ENCODE data around the gene PPP1R27.

PPP1R27 gene

GRCh38 chr17:81834831-81835267, at the start of gene PPP1R27:
PPP1R27 (minus strand) TSS chr17:81835050; CDS start chr17:81834953, 97 bp downstream.
- DNase-seq, result no peak

- DNase-seq, result no peak
Observed at GRCh38 chr17:81884520-81884919, 49.7 kb upstream of the PPP1R27 start.

GRCh38 chr17:81879121-81879520, 44.3 kb upstream of the PPP1R27 start:
- no peak for DNase-seq

- no peak for DNase-seq
Observed at GRCh38 chr17:81878294-81878693, 43.4 kb upstream of the PPP1R27 start.

- no peak for DNase-seq
Observed at GRCh38 chr17:81877569-81877968, 42.7 kb upstream of the PPP1R27 start.

GRCh38 chr17:81871387-81872230, 36.8 kb upstream of the PPP1R27 start:
- peak; percentile 95 for DNase-seq

GRCh38 chr17:81870981-81871386, 36.1 kb upstream of the PPP1R27 start, which contains the start of gene ARHGDIA:
ARHGDIA (minus strand) TSS chr17:81871337; CDS start chr17:81869930, 1,407 bp downstream.
- no peak for DNase-seq

GRCh38 chr17:81870131-81870980, 35.5 kb upstream of the PPP1R27 start:
- no peak for DNase-seq

GRCh38 chr17:81869221-81870130, 34.6 kb upstream of the PPP1R27 start:
- no peak for DNase-seq

GRCh38 chr17:81868674-81869220, 33.9 kb upstream of the PPP1R27 start:
- no peak for DNase-seq

- no peak for DNase-seq
Observed at GRCh38 chr17:81867991-81868673, 33.3 kb upstream of the PPP1R27 start.

GRCh38 chr17:81867170-81867990, 32.5 kb upstream of the PPP1R27 start:
- DNase-seq, result no peak

GRCh38 chr17:81866440-81867169, 31.8 kb upstream of the PPP1R27 start:
- DNase-seq, result no peak

GRCh38 chr17:81865733-81866439, 31.0 kb upstream of the PPP1R27 start:
- DNase-seq, result no peak

- no peak for DNase-seq
Observed at GRCh38 chr17:81865358-81865732, 30.5 kb upstream of the PPP1R27 start.

GRCh38 chr17:81863833-81864768, 29.3 kb upstream of the PPP1R27 start:
- DNase-seq, result no peak

- no peak for DNase-seq
Observed at GRCh38 chr17:81863123-81863675, 28.3 kb upstream of the PPP1R27 start.

All from activated gamma-delta T cell treated with Interleukin-2 at 50 U/mL for 16 hours (primary cell).